HG02610 (cell line): ENCODE data around the gene ID2.

ENCODE experiments used
- ATAC-seq: cut with Tn5 transposase; IDR thresholded peaks from one replicate; pipeline ENCODE4 v1.9.1; 2021; ENCODE audit warnings: mild to moderate bottlenecking, moderate library complexity; ENCODE audit not compliant: unreplicated experiment

The ID2 gene

DNA sequence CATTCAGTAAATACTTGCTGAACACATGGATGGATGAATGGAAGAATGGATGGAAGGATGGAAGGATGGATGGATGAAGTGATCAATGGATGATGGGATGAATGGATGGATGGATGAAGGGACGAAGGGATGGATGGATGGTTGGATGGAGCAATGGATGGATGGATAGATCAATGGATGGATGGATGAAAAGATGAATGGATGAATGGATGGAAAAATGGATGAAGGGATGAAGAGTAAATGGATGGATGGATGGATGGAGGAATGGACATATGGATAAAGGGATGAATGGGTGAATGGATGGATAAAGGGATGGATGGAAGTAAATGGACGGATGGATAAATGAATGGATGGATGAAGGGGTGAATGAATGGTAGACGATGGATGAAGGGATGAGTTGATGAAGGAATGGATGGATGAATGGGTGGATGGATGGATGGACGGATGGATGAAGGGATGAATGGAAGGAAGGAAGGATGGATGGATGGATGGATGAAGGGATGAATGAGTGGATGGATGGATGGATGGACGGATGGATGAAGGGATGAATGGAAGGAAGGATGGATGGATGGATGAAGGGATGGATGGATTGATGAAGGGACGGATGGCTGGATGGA lies 13.9 kb upstream of the ID2 start:
- no peak for ATAC-seq

DNA sequence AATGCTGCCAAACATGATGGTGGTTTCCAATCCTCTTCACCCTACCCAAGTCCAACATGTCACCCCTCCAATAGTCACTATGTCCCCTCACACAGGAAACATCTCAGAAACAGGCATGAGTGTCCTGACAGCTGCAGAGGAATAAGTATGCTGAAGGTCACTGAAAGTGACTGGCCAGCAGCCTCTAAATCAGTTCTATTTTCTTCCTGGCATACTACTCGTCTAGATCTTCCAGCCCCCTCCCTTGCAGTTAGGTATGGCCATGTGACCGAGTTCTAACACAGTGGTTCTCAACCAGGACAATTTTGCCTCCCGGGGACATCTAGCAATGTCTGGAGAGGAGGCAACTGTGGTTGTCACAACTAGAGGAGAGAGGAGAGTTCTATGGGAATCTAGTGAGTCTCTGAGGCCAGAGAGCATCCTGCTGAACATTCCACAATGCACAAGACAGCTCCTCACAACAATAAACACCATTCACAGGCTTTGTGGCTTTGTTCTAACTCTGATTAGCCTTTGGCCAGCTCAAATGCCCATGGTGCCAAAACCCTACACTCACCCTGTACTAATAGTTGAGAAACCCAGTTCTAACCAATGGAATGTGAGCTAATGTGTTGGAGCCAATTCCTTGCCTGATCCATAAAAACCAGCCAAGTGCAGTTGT lies 12.6 kb upstream of the ID2 start:
- no peak for ATAC-seq

DNA sequence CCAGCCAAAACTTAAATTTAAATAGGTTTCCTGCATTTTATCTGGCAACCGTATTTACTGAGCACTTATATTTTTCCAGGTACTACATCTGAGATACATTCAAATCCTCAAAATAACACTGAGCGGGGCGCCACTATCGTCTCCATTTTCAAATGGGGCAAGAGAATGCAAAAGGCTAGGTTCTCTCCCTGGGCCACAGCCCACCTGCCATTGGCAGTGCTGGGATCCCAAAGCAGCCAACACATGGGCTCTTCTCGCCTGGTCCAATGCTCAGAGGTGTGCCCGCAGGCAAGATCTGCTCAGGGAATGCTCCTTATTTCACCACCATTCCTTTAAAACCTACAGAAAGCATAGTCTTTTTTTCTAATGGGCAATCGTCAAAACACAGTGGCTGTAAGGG lies 11.3 kb upstream of the ID2 start:
- ATAC-seq: no peak

DNA sequence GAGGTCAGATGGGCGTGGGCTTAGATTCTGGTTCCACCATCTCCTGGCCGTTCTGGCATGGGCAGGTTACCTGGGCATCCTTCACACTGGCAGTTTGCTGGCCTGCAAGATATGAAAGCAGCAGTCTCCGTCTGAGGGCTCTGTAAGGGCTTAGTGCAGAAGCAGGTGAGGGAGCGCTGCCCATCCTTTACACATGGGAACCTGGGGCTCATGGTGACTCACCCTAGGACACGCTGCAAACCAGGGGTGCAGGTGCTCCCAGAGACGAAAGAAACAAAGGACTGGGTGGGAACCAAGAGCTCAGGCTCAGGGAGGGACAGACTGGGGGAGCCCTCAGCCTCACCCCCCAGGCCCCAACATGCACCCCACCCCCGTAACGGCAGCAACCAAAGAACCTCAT lies 10.7 kb upstream of the ID2 start:
- no peak for ATAC-seq

DNA sequence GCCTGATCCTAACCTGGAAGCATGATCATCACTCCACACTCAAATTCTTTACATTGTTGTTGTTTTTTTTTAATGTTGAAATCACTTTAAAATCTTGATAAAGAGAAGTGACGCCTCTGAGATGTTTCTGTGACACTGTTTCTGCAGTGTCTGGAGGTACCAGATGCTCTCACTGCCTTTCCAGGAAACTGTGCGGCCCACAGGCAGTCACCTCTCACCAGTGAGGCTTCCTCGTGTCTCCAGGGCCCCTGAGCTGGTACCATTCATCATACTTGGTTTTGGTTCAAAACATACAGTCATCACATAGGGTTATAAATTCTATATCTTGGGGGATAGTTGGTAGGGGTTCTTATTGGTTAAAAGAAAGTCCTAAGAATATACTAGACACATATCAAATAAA lies 10.1 kb upstream of the ID2 start:
- no peak for ATAC-seq

DNA sequence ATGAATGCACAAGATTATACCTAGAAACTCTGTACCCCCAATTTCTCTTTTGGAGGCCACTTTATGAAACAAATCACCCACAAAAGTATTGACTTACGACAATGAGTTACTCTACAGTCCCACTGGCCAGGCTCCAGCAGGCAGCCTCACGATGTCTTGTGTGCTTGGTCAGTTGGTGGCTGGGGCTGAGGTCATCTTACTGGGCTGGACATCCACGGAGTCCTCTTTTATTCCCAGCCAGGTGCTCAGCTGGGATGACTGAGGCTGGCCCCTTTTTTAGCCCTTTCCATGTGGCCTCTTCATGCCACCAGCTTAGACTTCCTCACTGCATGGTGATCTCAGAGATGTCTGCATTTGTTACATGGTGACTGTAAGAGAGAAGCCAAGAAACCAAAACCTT lies 8.9 kb upstream of the ID2 start:
- no peak for ATAC-seq

DNA sequence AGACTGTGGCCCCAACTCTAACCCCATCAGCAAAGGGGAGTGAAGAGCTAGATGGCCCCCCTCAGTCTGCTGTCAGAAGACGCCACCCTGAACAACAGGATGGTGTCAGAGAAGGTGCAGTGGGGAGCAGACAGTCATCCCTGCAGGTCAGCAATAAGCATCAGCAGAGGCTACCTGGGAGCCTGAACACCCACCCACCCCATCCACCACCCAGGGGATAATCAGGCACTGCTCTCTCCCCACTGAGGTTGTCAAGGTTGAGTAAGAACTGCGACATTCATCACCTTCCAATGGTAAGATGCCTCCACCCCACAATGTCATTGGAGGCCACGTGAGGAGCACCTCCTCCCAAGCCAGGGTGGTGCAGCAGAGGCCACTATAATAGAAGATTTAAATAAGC lies 8.5 kb upstream of the ID2 start:
- ATAC-seq: no peak

DNA sequence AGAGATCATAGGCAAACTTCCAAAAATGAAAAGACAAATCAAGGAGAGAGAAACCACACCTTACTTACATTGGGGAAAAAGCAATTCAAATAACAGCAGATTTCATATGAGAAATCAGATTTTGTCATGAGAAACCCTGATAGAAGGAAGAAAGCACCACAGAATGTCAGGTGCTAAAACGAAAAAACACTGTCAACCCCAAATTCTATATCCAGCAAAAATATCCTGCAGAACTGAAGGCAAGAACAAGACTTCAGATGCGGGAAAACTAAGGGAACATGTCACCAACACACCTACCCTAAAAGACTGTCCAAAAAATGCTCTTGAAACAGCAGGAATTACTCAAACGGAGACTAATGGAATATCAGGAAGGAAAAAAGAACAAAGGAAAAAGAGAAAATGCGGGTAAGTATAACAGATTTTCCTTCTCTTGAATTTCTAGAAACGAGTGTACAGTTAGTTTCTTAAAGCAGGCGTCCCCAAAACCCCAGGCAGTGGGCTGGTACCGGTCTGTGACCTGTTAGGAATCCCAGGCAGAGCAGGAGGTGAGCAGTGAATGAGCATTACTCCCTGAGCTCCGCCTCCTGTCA lies 7.3 kb upstream of the ID2 start:
- no peak for ATAC-seq

DNA sequence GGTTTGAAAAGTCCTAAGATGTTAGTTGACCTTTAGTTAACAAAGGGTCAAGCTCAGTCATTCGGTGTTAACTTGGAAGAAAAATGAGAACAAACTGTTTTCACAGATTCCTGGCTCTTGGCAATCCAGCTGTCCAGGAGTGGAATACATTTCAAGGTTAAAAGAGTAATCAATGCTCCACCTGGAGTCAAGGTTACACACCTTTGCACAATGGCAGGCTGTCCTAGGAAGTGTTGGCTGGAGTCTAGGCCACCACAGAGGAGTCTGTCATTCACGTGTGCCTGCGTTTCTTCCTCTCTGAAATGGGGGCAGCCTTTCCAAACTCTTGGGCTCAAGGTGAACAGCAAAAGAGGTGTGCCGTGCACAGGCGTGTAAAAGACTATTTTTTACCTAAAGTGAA lies 6.3 kb upstream of the ID2 start:
- no peak for ATAC-seq

DNA sequence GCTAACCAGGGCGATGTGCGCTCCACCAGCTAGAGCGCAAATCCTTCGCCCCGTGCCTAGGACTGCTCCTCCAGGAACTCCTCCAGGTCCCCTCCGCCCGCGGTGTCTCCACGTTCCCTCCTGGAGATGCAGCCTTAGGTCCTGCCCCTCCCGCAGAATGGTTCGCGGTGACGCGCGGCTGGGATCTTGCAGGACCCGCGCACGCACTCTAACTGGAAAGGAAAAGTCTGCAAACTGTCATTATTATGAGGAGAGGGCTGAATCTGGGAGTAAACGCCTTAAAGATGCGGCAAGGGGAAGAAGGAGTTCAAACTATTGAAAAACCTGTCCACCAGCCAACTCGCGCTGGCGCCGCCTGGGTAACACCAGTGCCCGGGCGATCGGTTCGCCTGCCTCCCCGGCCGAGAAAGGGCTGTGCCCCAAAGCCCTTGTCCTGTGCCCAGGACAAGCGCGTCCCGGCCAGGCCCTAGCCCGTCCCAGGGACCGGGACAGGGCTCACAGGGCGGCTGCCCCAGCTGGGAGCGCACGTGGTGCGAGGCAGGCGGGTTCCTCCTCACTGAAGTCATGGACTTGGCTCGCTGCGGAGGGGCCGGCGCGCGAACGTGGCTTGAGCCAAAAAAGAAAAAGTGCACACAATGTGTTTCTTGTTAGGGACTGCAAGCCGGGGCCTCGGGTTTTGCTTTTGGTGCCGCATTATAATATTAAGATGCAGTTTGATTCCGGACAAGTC lies 5.5 kb upstream of the ID2 start:
- no peak for ATAC-seq

DNA sequence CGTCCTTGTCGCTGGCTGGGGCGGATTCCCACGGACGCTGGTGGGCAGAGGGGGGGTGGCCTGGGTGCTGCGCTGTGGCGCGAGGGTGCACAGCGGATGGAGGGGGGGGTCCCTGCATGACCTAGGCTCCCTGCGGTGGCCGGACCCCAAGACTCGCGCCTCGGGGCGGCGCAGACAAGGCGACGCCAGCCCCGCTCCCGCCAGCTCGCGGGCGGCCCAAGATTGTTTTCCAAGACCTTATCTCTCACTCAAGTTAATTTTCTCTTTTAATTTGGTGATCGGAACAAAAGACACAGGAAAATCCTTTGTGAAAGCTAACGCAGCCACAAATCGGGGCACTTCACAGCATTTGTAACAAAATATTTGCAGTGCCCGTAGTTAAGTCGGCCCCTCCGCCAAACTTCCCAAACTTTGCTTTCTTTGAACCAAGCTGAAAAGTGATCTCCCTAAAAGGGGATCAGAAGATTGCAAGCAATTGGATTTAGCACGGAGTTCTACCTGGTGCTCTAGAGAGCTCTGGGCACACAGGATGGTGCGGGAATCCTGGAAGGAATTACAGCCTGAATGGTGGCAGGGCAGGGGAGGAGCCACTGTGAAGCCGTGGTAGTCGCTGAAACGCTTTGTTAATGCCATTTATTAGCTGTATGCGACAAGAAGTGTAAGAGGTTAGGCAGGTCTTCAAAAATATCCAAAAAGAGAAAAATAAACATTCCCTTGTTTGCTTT lies 4.8 kb upstream of the ID2 start:
- no peak for ATAC-seq

DNA sequence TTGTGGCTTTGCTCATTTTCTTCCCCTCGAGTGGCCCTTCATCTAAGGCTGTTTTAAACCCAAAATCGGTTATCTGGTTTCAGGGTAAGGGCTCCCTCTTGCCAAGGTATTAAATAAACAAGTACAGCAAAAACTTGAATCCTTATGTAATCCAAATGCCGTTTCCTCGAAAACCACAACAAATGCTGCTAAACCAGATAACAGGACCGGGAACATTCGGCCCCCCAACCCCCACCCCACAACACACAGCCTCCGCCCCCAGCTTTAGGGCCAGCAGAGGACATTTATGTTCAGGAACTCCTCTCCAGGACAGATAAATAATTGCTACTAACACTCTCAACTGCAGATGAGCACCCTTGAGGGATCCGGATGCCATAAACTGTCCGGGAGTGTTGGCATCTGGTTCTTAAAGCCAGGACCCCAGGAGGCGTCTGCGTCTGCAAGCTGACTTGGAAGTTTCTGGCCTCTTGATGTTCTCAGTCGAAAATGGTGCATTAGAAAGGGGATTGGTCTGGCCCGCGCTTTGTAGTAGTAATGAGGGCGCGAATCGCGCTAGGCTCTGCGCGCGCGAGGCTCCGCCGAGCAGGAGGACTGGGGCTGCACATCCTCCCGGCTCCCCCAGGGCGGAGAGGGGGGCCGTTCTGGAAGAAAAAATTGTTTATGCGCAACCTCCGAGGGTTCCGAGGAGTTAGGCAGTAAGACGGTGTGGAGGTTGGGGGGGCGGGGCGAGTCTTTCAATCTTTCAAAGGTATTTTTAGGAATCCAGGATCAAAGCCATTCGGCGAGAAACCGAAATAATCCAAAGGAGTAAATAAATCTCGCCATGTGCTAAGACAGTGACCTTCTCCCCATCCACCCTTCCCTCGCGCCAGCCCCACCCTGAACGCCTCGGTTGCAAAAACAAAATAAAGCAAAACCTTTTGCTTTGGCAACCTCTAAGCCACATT lies 3.9 kb upstream of the ID2 start:
- no peak for ATAC-seq

DNA sequence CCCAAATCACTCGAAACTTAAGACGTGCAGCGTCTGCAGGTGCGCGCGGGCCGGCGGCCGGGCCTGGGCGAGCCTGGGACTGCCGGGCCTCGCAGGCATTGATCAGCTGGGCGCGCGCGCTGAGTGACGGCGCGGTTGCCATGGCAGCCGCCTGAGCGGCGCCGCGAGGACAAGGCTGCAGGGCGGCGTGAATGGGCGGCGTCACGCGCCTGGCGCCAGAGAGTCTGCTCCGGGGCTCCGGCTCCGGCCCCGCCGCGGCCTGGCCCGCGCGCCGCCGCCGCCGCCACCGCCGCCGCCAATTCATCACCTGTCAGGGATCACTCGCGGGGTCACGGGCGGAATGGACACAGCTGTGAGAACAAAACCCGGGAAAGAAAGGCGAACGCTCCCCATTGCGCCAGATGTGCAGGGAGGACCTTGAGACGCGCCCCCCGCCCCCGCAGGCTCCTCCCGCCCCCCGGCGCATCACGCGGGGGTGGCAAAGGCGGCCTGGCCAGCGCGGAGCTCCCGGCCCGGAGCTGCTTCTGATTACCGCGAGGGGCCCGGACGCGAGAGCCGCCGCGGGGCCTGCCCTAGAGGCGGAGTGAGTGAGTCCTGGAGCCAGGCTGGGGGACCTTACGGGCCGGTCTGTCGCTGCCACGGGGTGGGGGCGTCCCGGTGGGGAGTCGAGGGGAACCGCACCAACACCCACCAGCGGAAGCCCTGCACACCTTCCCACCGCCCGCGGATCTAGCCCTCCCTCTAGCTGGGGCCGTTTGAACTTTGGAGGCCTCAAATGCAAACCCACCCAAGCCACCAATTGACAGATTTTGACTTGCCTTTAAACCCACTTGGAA lies 2.9 kb upstream of the ID2 start:
- ATAC-seq: peak; percentile 72

DNA sequence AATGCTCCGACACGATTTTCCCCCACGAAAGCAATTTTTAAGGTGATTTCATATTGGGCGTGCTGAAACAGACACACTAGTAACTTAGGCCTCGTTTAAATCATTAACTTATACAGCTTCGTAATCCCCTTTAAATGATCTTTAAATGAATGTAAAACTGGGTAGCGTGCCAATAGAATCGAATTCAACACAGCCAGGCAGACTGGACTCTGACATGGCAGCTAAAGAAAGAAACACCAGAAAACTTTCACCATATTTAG lies 2.4 kb upstream of the ID2 start:
- no peak for ATAC-seq

DNA sequence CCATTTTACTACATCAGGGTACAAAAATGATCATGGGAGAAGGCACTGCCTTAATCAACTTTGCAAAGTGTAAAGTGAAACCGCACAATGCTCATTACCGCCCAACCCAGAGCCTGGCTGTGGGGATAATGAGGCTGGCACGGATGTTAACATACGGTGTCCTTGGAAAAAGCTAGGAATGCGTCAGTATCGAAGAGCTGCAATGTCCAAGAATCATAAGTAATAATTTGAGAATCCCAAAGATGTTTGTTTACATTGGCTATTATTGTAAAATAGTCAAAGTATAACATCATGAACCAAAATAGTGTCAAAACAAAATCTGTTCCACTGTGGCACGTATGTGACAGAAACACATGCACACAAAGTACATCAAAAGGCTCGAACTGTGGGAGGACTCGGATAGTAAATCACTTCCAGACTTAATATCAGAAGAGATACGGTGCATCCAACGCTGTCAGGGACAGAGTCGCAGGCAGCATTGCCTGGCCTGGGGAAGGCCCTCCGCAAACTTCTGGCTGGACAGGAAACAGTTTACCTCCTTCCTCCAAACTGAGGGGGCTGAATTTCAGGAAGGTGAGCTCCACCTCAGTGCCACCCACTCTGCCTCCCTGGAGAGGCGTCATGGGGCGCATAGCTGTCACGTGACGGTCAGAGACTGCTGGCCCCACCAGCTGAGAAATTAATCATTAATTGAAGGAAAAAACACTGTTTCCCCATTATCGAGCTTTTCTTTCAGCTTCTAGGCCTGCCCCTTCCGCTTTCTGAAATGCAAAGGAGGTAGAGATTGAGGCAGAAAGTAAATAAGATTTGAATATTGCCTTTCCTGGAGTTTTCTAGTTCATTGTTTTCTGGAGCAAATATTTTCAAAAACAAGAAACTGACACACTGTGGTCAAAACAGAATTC lies 1.8 kb upstream of the ID2 start:
- ATAC-seq: no peak

DNA sequence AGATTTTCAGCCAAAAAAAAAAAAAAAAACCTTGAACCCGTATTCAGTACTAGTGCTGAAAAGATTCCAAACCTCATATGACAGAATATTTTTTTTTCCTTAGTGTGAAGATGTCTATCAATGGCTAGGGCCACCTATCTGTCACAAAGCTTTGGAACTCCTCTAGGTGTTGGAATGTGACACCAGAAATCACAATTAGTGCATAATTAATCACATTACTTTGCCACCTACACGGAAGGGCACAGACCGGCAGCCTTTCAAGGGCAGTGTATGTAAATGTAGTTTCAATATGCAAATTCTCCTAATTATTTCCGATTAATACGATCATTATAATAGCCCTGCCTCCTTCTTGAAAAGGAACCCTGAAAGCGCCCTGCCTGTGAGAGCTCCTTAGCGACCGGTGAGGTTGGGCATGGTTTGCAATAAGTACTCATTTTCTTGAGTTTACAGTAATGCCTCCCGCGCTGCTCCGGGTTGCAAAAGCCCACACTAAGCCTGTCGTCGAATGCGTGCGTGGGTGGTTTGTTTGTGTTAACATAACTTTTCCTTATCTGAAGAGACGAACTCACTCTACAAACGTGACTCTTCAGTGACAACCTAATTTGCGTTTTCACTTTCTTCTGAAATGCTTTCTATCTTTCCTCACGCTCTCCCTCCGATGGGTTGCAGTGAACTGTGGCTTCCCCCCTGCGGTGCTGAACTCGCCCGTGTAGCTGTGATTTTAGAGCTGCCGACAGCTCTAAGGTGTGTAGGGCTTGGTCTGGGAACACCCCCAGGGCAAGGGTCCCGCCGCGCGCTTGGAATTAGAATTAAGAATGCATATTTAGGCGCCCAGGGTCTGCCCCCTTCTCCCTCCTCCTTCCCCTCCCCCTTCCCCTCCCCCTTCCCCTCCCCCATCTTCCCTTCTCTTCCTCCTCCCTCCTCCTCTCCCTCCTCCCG lies 765 bp upstream of the ID2 start:
- no peak for ATAC-seq
